Neural crest cell (in vitro differentiated cells): Measurements from ENCODE around the gene FLG2. TPM values are rescaled to one million over a fixed set of nuclear protein-coding genes. Genes with fewer than 3 reads are reported as not detected.

Source experiments
- DNase-seq: peaks from one replicate; pipeline ENCODE4 v3.0.0; 2021; ENCODE audit warnings: low read depth, mixed read lengths, low spot score
- H3K27ac Mint-ChIP-seq: one replicate; pipeline ENCODE4 v1.8.0; 2021; ENCODE audit warnings: mild to moderate bottlenecking, mixed read lengths; ENCODE audit not compliant: unreplicated experiment
- H3K27me3 Mint-ChIP-seq: 2 replicates; pipeline ENCODE4 v1.8.0; 2021; ENCODE audit warnings: low read depth, mild to moderate bottlenecking, mixed read lengths
- H3K36me3 Mint-ChIP-seq: 2 replicates; pipeline ENCODE4 v1.8.0; 2021; ENCODE audit warnings: low read depth, mild to moderate bottlenecking, mixed read lengths
- H3K4me1 Mint-ChIP-seq: 2 replicates; pipeline ENCODE4 v1.8.0; 2021; ENCODE audit warnings: mixed read lengths
- H3K4me3 Mint-ChIP-seq: one replicate; pipeline ENCODE4 v1.8.0; 2021; ENCODE audit warnings: mild to moderate bottlenecking, mixed read lengths
- H3K9me3 Mint-ChIP-seq: 2 replicates; pipeline ENCODE4 v1.8.0; 2021; ENCODE audit warnings: mixed read lengths
- total RNA-seq: library from RNA; stranded (reverse); gene quantifications from 2 replicates; pipeline ENCODE4 v1.2.1, GENCODE V29; 2021
- TF ChIP-seq, protein P1 (sequence below): fragments of 200-600 bp; sonication (generic); conservative IDR thresholded peaks from 2 replicates; pipeline ENCODE4 v1.5.0; 2021; ENCODE audit warnings: antibody characterized with exemption, mild to moderate bottlenecking

FLG2 gene
- total RNA-seq, 1 donor from 2014 or later: not detected

DNA sequence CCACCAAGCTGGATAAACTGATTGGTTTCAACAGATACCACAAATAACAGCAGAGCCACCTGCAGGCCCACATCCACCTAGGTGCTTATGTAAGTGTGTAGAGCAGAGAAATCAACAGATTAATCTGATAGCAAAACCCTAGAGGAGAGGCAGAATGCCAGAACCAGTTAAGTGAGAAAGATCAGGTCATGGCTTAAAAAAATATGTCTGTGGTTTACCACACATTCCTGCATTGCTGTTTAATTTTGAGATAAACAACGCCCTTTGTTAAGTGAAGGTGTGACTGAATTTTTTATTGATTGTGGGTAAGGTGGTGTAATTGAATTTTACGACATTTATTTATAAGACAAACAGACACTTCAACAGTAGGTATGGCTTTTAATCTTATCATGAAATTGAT, 33.1 kb upstream of the FLG2 start:
- no peak for DNase-seq
- H3K4me1 Mint-ChIP-seq: no peaks in the 10 kb centered on the region
- H3K4me3 Mint-ChIP-seq: no peak overlapping the region
- H3K27me3 Mint-ChIP-seq: no peaks in the 10 kb centered on the region
- peaks cover 34% of the 10 kb centered on the region for H3K9me3 Mint-ChIP-seq
- TF ChIP-seq, protein P1, sequence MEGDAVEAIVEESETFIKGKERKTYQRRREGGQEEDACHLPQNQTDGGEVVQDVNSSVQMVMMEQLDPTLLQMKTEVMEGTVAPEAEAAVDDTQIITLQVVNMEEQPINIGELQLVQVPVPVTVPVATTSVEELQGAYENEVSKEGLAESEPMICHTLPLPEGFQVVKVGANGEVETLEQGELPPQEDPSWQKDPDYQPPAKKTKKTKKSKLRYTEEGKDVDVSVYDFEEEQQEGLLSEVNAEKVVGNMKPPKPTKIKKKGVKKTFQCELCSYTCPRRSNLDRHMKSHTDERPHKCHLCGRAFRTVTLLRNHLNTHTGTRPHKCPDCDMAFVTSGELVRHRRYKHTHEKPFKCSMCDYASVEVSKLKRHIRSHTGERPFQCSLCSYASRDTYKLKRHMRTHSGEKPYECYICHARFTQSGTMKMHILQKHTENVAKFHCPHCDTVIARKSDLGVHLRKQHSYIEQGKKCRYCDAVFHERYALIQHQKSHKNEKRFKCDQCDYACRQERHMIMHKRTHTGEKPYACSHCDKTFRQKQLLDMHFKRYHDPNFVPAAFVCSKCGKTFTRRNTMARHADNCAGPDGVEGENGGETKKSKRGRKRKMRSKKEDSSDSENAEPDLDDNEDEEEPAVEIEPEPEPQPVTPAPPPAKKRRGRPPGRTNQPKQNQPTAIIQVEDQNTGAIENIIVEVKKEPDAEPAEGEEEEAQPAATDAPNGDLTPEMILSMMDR: no peak
- H3K27ac Mint-ChIP-seq: no peak overlapping the region
- H3K36me3 Mint-ChIP-seq: peaks cover 11% of the 10 kb centered on the region

- no peaks in the 10 kb centered on the region for H3K27me3 Mint-ChIP-seq
- no peak overlapping the region for H3K27ac Mint-ChIP-seq
- TF ChIP-seq, protein P1: no peak
- H3K4me3 Mint-ChIP-seq: no peak overlapping the region
- peaks cover 32% of the 10 kb centered on the region for H3K9me3 Mint-ChIP-seq
- peaks cover 11% of the 10 kb centered on the region for H3K36me3 Mint-ChIP-seq
- DNase-seq: no peak
- H3K4me1 Mint-ChIP-seq: no peaks in the 10 kb centered on the region
These were observed 29.1 kb upstream of the FLG2 start for GRCh38 chr1:152388889-152389288.

DNA sequence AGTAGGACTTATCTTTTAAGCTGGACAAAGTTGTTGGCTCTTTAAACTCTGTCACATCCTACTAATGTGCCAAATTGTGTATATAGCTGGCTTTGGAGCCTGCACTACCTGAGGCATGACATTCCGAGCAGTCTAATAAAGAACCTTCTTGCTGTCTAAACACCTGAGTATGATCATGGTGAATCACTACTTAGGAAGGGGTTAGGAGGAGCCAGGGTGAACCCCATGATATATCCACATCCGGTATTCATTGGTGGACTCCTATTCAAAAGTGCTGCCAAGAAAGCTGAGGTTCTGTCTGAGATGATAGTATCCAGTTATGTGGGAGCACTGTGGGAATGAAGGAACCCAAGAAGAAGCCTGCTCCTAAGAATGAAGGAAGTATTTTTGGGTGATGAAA, 27.1 kb upstream of the FLG2 start:
- Mint-ChIP-seq H3K27me3 (no peaks in the 10 kb centered on the region), H3K9me3 (peaks cover 31% of the 10 kb centered on the region), H3K36me3 (peaks cover 12% of the 10 kb centered on the region), H3K4me3 (no peak overlapping the region), H3K4me1 (no peaks in the 10 kb centered on the region), H3K27ac (no peak overlapping the region)
- TF ChIP-seq, protein P1: no peak
- no peak for DNase-seq

DNA sequence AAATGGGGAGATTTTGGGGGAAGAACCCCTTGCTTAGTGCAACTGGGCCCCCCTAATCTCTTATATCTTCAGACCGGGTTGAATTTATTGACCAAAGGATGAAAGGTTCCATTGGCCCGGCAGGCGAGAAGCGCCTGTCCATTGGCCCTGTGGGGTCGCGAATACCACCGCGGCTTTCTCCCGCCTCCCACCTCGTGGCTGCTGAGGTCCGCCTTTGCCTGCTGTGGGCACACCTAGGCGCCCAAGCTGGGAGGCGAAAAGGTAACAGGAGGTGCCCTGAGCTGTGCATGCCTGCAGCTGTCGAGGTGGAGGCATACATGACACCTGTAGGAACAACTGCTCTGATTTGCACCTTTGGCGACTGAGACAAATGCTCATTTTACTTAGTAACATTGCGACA, 21.1 kb upstream of the FLG2 start:
- H3K4me1 Mint-ChIP-seq: no peaks in the 10 kb centered on the region
- H3K36me3 Mint-ChIP-seq: peaks cover 7% of the 10 kb centered on the region
- H3K9me3 Mint-ChIP-seq: peaks cover 24% of the 10 kb centered on the region
- no peak overlapping the region for H3K27ac Mint-ChIP-seq
- no peak overlapping the region for H3K4me3 Mint-ChIP-seq
- TF ChIP-seq, protein P1: no peak
- no peaks in the 10 kb centered on the region for H3K27me3 Mint-ChIP-seq
- DNase-seq: no peak

DNA sequence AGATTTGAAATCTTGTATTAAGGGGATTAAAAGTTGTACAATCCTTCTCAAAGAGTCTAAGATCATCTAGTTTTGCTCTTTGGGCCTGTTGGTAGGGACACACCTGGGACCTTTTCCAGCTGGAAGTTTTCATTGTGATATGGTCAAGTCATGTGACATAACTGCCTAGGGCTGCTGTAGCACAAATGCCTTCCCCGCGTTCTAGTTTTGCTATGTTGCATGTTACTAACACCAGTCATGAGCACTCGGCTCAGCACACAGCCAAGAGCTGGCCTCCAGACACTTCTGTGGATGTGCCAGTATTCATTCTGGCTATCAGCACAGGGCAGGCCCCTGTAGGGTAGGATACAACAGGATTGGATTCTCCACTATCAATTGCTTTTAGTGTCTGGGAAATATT, 14.6 kb upstream of the FLG2 start:
- H3K36me3 Mint-ChIP-seq: peaks cover 2% of the 10 kb centered on the region
- no peaks in the 10 kb centered on the region for H3K27me3 Mint-ChIP-seq
- no peak for DNase-seq
- H3K4me3 Mint-ChIP-seq: no peak overlapping the region
- peaks cover 22% of the 10 kb centered on the region for H3K9me3 Mint-ChIP-seq
- H3K4me1 Mint-ChIP-seq: no peaks in the 10 kb centered on the region
- no peak overlapping the region for H3K27ac Mint-ChIP-seq
- TF ChIP-seq, protein P1: no peak

DNA sequence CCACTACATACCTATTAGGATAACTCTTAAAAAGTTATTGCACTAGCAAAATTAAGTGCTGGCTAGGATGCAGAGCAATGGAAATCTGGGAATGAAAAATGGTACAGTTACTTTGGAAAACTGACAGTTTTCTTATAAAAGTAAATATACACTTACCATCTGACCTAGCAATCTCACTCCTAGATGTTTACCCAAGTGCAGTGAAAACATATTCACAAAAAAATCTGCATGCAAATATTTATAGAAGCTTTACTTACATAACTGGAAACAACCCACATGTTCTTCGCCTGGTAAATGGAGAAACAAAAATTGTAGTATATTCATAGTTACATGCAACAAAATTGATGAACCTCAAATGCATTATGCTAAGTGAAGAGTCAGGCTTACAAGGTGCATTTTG, 12.9 kb upstream of the FLG2 start:
- no peak overlapping the region for H3K27ac Mint-ChIP-seq
- H3K4me3 Mint-ChIP-seq: no peak overlapping the region
- DNase-seq: no peak
- no peaks in the 10 kb centered on the region for H3K27me3 Mint-ChIP-seq
- no peaks in the 10 kb centered on the region for H3K36me3 Mint-ChIP-seq
- peaks cover 24% of the 10 kb centered on the region for H3K9me3 Mint-ChIP-seq
- H3K4me1 Mint-ChIP-seq: no peaks in the 10 kb centered on the region
- TF ChIP-seq, protein P1: no peak
